ENCODE measurements around the gene RUNX1.

- TF ChIP-seq CTCF (IDR thresholded peaks at IDR 0.05): no peak
- TF ChIP-seq POLR2A (IDR thresholded peaks at IDR 0.05): no peak
Measured at GRCh38 chr21:34962586-34963222, 86.4 kb downstream of the RUNX1 start.
